ENCODE data around the gene ST6GAL1. TPM values are rescaled to one million over a fixed set of nuclear protein-coding genes. Genes with fewer than 3 reads are reported as not detected.

The ST6GAL1 gene
- total RNA-seq, 1 experiment from 2014 or later = 74.2 TPM

GRCh38 chr3:186962445-186962844 lies 32.1 kb downstream of the ST6GAL1 start:
- peaks cover 6% of the 10 kb centered on the region for H3K36me3 ChIP-seq (ENCODE audit: insufficient read depth, low read length, poor library complexity, severe bottlenecking)
- peaks cover 50% of the 10 kb centered on the region for H3K4me1 ChIP-seq (ENCODE audit: insufficient read depth, low read length, poor library complexity, severe bottlenecking)
- H3K27me3 ChIP-seq (replicated peaks; ENCODE audit: insufficient read depth, low read depth, low read length, poor library complexity) = no peaks in the 10 kb centered on the region
- no peaks in the 10 kb centered on the region for H3K9me3 ChIP-seq (ENCODE audit: low read depth, low read length, poor library complexity, severe bottlenecking)
- ChIA-PET POLR2A (ENCODE audit: low non-redundant PET) (no interaction called here), CTCF (no interaction called here)
- TF ChIP-seq EZH2 (IDR thresholded peaks at IDR 0.05; ENCODE audit: borderline replicate concordance, low read depth, low read length, poor library complexity, severe bottlenecking) (no peak), CTCF (conservative IDR thresholded peaks at IDR 0.05; ENCODE audit: low read depth, low read length) (no peak)
- H3K4me3 ChIP-seq (ENCODE audit: low read depth, low read length, poor library complexity, severe bottlenecking) = no peak overlapping the region
- BruUV-seq (replicated peaks) = no TSS peak
- DNase-seq (ENCODE audit: low spot score) = no peak
- peak overlapping the region; percentile 62 for H3K27ac ChIP-seq (ENCODE audit: low read depth, low read length, poor library complexity, severe bottlenecking)
- intact Hi-C loops (cut with micrococcal nuclease; ENCODE audit: unreplicated experiment) = no loop called here

- intact Hi-C loops (cut with micrococcal nuclease; ENCODE audit: unreplicated experiment) = loop anchor here (2.0 kb wide), 1 partner anchor 33 kb away; the partner anchor contains the start of gene ST6GAL1
- Histone ChIP-seq H3K4me3 (ENCODE audit: low read depth, low read length, poor library complexity, severe bottlenecking) (peak overlapping the region; percentile 23), H3K27ac (ENCODE audit: low read depth, low read length, poor library complexity, severe bottlenecking) (peak overlapping the region; percentile 94), H3K9me3 (ENCODE audit: low read depth, low read length, poor library complexity, severe bottlenecking) (no peaks in the 10 kb centered on the region), H3K4me1 (ENCODE audit: insufficient read depth, low read length, poor library complexity, severe bottlenecking) (peaks cover 57% of the 10 kb centered on the region), H3K36me3 (ENCODE audit: insufficient read depth, low read length, poor library complexity, severe bottlenecking) (peaks cover 18% of the 10 kb centered on the region), H3K27me3 (replicated peaks; ENCODE audit: insufficient read depth, low read depth, low read length, poor library complexity) (no peaks in the 10 kb centered on the region)
- TF ChIP-seq EZH2 (IDR thresholded peaks at IDR 0.05; ENCODE audit: borderline replicate concordance, low read depth, low read length, poor library complexity, severe bottlenecking) = no peak
- no peak for TF ChIP-seq CTCF (conservative IDR thresholded peaks at IDR 0.05; ENCODE audit: low read depth, low read length)
- DNase-seq (ENCODE audit: low spot score) = peak; percentile 67
- no TSS peak for BruUV-seq (replicated peaks)
- POLR2A ChIA-PET (ENCODE audit: low non-redundant PET) = no interaction called here
- CTCF ChIA-PET = no interaction called here
These were observed 33.3 kb downstream of the ST6GAL1 start for GRCh38 chr3:186963636-186964035.

- ChIA-PET POLR2A (ENCODE audit: low non-redundant PET) (no interaction called here), CTCF (no interaction called here)
- Histone ChIP-seq H3K36me3 (ENCODE audit: insufficient read depth, low read length, poor library complexity, severe bottlenecking) (peaks cover 20% of the 10 kb centered on the region), H3K4me1 (ENCODE audit: insufficient read depth, low read length, poor library complexity, severe bottlenecking) (peaks cover 56% of the 10 kb centered on the region), H3K27me3 (replicated peaks; ENCODE audit: insufficient read depth, low read depth, low read length, poor library complexity) (no peaks in the 10 kb centered on the region), H3K4me3 (ENCODE audit: low read depth, low read length, poor library complexity, severe bottlenecking) (peak overlapping the region; percentile 23), H3K9me3 (ENCODE audit: low read depth, low read length, poor library complexity, severe bottlenecking) (no peaks in the 10 kb centered on the region), H3K27ac (ENCODE audit: low read depth, low read length, poor library complexity, severe bottlenecking) (peak overlapping the region; percentile 94)
- no TSS peak for BruUV-seq (replicated peaks)
- no peak for DNase-seq (ENCODE audit: low spot score)
- no peak for TF ChIP-seq EZH2 (IDR thresholded peaks at IDR 0.05; ENCODE audit: borderline replicate concordance, low read depth, low read length, poor library complexity, severe bottlenecking)
- intact Hi-C loops (cut with micrococcal nuclease; ENCODE audit: unreplicated experiment) = loop anchor here (2.0 kb wide), 1 partner anchor 33 kb away; the partner anchor contains the start of gene ST6GAL1
These were observed 33.7 kb downstream of the ST6GAL1 start for GRCh38 chr3:186964071-186964470.

GRCh38 chr3:186964616-186965015 lies 34.3 kb downstream of the ST6GAL1 start:
- no peaks in the 10 kb centered on the region for H3K27me3 ChIP-seq (replicated peaks; ENCODE audit: insufficient read depth, low read depth, low read length, poor library complexity)
- TSS peak; percentile 89 for BruUV-seq (replicated peaks)
- TF ChIP-seq EZH2 (IDR thresholded peaks at IDR 0.05; ENCODE audit: borderline replicate concordance, low read depth, low read length, poor library complexity, severe bottlenecking) (no peak), CTCF (conservative IDR thresholded peaks at IDR 0.05; ENCODE audit: low read depth, low read length) (no peak)
- ChIA-PET CTCF (no interaction called here), POLR2A (ENCODE audit: low non-redundant PET) (no interaction called here)
- intact Hi-C loops (cut with micrococcal nuclease; ENCODE audit: unreplicated experiment) = loop anchor here (2.0 kb wide), 1 partner anchor 34 kb away; the partner anchor contains the start of gene ST6GAL1
- H3K27ac ChIP-seq (ENCODE audit: low read depth, low read length, poor library complexity, severe bottlenecking) = peak overlapping the region; percentile 94
- no peak for DNase-seq (ENCODE audit: low spot score)
- peak overlapping the region; percentile 23 for H3K4me3 ChIP-seq (ENCODE audit: low read depth, low read length, poor library complexity, severe bottlenecking)
- peaks cover 20% of the 10 kb centered on the region for H3K36me3 ChIP-seq (ENCODE audit: insufficient read depth, low read length, poor library complexity, severe bottlenecking)
- no peaks in the 10 kb centered on the region for H3K9me3 ChIP-seq (ENCODE audit: low read depth, low read length, poor library complexity, severe bottlenecking)
- H3K4me1 ChIP-seq (ENCODE audit: insufficient read depth, low read length, poor library complexity, severe bottlenecking) = peaks cover 58% of the 10 kb centered on the region

All from A673 (cell line).